Muscle of back (tissue), 11 donors: ENCODE results near the gene RPN1. TPM values are rescaled to one million over a fixed set of nuclear protein-coding genes. Genes with fewer than 3 reads are reported as not detected.
"Not testable (repeated sequence)": the region's sequence is repeated elsewhere in the genome, so short reads cannot be mapped to it uniquely, and the experiment has no call there.

ENCODE experiments used
- DNase-seq, 3 donors: peaks; one replicate each; pipeline versions ENCODE4 v3.0.0 to v3.0.0-alpha.2; 2013
- polyA plus RNA-seq, 10 donors: library from polyadenylated mRNA; unstranded; fragments of 120-200 nt; gene quantifications; one replicate each; pipeline ENCODE4 v1.2.1, GENCODE V29; 2013; ENCODE audit not compliant: insufficient read length in 10 of 10

RPN1 gene
- polyA plus RNA-seq, 10 donors: 91.4 to 140 (median 108) TPM

- DNase-seq: no peak
Observed at GRCh38 chr3:128614076-128614475, 36.5 kb downstream of the RPN1 start.

- DNase-seq: no peak
Observed at GRCh38 chr3:128613083-128613829, 37.4 kb downstream of the RPN1 start.

- DNase-seq: no peak
Observed at GRCh38 chr3:128610451-128611070, 40.1 kb downstream of the RPN1 start.

GRCh38 chr3:128609294-128609693, 41.3 kb downstream of the RPN1 start:
- no peak for DNase-seq

- DNase-seq: no peak
Observed at GRCh38 chr3:128607710-128608048, 42.9 kb downstream of the RPN1 start.

GRCh38 chr3:128606094-128606493, 44.5 kb downstream of the RPN1 start:
- no peak for DNase-seq

- no peak for DNase-seq
Observed at GRCh38 chr3:128605091-128606046, 45.2 kb downstream of the RPN1 start.

- peak in 1 of 3 donors; percentile 25 for DNase-seq
Observed at GRCh38 chr3:128603811-128604775, 46.5 kb downstream of the RPN1 start.

- no peak for DNase-seq
Observed at GRCh38 chr3:128603313-128603712, 47.3 kb downstream of the RPN1 start.

GRCh38 chr3:128598884-128599664, 51.5 kb downstream of the RPN1 start:
- no peak for DNase-seq

- no peak for DNase-seq
Observed at GRCh38 chr3:128597900-128598299, 52.7 kb downstream of the RPN1 start.

GRCh38 chr3:128592864-128593263, 57.8 kb downstream of the RPN1 start:
- no peak for DNase-seq

GRCh38 chr3:128591738-128592426, 58.7 kb downstream of the RPN1 start:
- DNase-seq: no peak

- DNase-seq: no peak
Observed at GRCh38 chr3:128590948-128591347, 59.7 kb downstream of the RPN1 start.

GRCh38 chr3:128589985-128590384, 60.6 kb downstream of the RPN1 start:
- not testable (repeated sequence) for DNase-seq

- DNase-seq: no peak
Observed at GRCh38 chr3:128588147-128588546, 62.5 kb downstream of the RPN1 start.

GRCh38 chr3:128587391-128587790, 63.2 kb downstream of the RPN1 start:
- DNase-seq: no peak

GRCh38 chr3:128586932-128587331, 63.7 kb downstream of the RPN1 start:
- DNase-seq: not testable (repeated sequence)

GRCh38 chr3:128586391-128586790, 64.2 kb downstream of the RPN1 start:
- DNase-seq: not testable (repeated sequence)

GRCh38 chr3:128585974-128586373, 64.6 kb downstream of the RPN1 start:
- no peak for DNase-seq
